Measurements from ENCODE around the gene VMP1. TPM values are rescaled to one million over a fixed set of nuclear protein-coding genes. Genes with fewer than 3 reads are reported as not detected.

VMP1 gene
- polyA plus RNA-seq (2011; rRNA removed) (638 and 726 TPM in 2 replicates), polyA plus RNA-seq (2017; fragmentation: RNase III; extraction: RNeasy Plus Mini Kit Qiagen cat#74134 plus additional on column Dnase treatment) (354 to 422 TPM (median 395 TPM) in 3 replicates), polyA minus RNA-seq (2011; rRNA and poly(A)+ RNA removed) (969 and 1,130 TPM in 2 replicates)
- polyA plus RNA-seq (2012; cell fraction: cytosol; rRNA removed), result 95.8 and 122 TPM in 2 replicates
- 106 and 218 TPM in 2 replicates for polyA plus RNA-seq (2012; cell fraction: nucleus; rRNA removed)

GRCh38 chr17:59707149-59707970 lies at the start of gene VMP1, which contains the start of gene PTRH2:
VMP1 (plus strand) TSS chr17:59707654; CDS start chr17:59731447, 23,793 bp downstream.
PTRH2 (minus strand) TSS chr17:59707430; CDS start chr17:59697978, 9,452 bp downstream.
- peaks cover 44% of the 10 kb centered on the region for H3K4me1 ChIP-seq
- peak; percentile 76 for FAIRE-seq
- 0 out of 2 replicates have a peak, but pooled peaks have one; percentile 59 for TF ChIP-seq RARB (CRISPR knock-in tag; IDR thresholded peaks at IDR 0.05)
- TF ChIP-seq KDM5A (IDR thresholded peaks at IDR 0.05), result no peak; the same call in 1 of the 2 replicates
- TF ChIP-seq HMGXB4 (CRISPR knock-in tag; IDR thresholded peaks at IDR 0.05; ENCODE audit: borderline replicate concordance), result no peak
- 0 out of 5 replicates have a peak, but pooled peaks of 1 of the 2 experiments have one; percentile 2 for TF ChIP-seq RAD21 (conservative IDR thresholded peaks at IDR 0.05 in 1 of 2, IDR thresholded peaks at IDR 0.05 in 1 of 2)
- TF ChIP-seq RNF2 (IDR thresholded peaks at IDR 0.05; ENCODE audit: borderline replicate concordance, low read depth), result no peak
- TF ChIP-seq BCL3 (IDR thresholded peaks at IDR 0.05), result peak; percentile 91
- no peak for TF ChIP-seq EP300 (IDR thresholded peaks at IDR 0.05)
- peak; percentile 99 for TF ChIP-seq MAX (IDR thresholded peaks at IDR 0.05)
- TF ChIP-seq BHLHE40 (IDR thresholded peaks at IDR 0.05; ENCODE audit: low read depth, low read length), result peak; percentile 94
- no peak for TF ChIP-seq HOXB13 (CRISPR knock-in tag; IDR thresholded peaks at IDR 0.05; ENCODE audit: low read depth)
- TF ChIP-seq ELK1 (IDR thresholded peaks at IDR 0.05; ENCODE audit: low read depth, low read length), result no peak
- peak; percentile 73 for TF ChIP-seq MAFK (IDR thresholded peaks at IDR 0.05; ENCODE audit: partially characterized antibody)
- no peak for TF ChIP-seq NR3C1 (IDR thresholded peaks at IDR 0.05)
- no peak for TF ChIP-seq SREBF2 (IDR thresholded peaks at IDR 0.05)
- TF ChIP-seq ATOH8 (CRISPR knock-in tag; IDR thresholded peaks at IDR 0.05; ENCODE audit: low read depth), result 0 out of 2 replicates have a peak, but pooled peaks have one; percentile 11
- TF ChIP-seq PHF8 (IDR thresholded peaks at IDR 0.05; ENCODE audit: borderline replicate concordance, low read depth), result peak; percentile 91
- no peak for TF ChIP-seq FOSB (CRISPR knock-in tag; IDR thresholded peaks at IDR 0.05)
- no peak for TF ChIP-seq CBX2 (IDR thresholded peaks at IDR 0.05; ENCODE audit: borderline replicate concordance, low read depth)
- peak; percentile 97 for TF ChIP-seq MYC (IDR thresholded peaks at IDR 0.05; ENCODE audit: borderline replicate concordance, low read length)
- TF ChIP-seq FOSL2 (IDR thresholded peaks at IDR 0.05), result no peak
- TF ChIP-seq FOSL2 (CRISPR knock-in tag; IDR thresholded peaks at IDR 0.05), result 0 out of 2 replicates have a peak, but pooled peaks have one; percentile 45
- TF ChIP-seq NPAS2 (CRISPR knock-in tag; IDR thresholded peaks at IDR 0.05; ENCODE audit: borderline replicate concordance), result no peak
- no peak for TF ChIP-seq HES2 (IDR thresholded peaks at IDR 0.05)
- peak; percentile 83 for TF ChIP-seq E2F6 (IDR thresholded peaks at IDR 0.05; ENCODE audit: borderline replicate concordance, low read depth)
- no peak for TF ChIP-seq RCOR1 (IDR thresholded peaks at IDR 0.05; ENCODE audit: low read depth, low read length)
- no peak; the same call in 1 of the 2 replicates for TF ChIP-seq ZC3H11A (IDR thresholded peaks at IDR 0.05)
- TF ChIP-seq HEYL (CRISPR knock-in tag; IDR thresholded peaks at IDR 0.05), result no peak
- TF ChIP-seq CBX8 (IDR thresholded peaks at IDR 0.05), result no peak
- no peak for TF ChIP-seq FOXS1 (CRISPR knock-in tag; IDR thresholded peaks at IDR 0.05)
- peak; percentile 93 for TF ChIP-seq POLR2AphosphoS2 (conservative IDR thresholded peaks at IDR 0.05; ENCODE audit: low read length)

More at GRCh38 chr17:59707149-59707970, at the start of gene VMP1, which contains the start of gene PTRH2:
- WGBS (ENCODE audit: missing lambda C conversion rate), result 1% methylated on average over 43 of the region's 45 CpGs
- Histone ChIP-seq H3K27ac (peak within 1 kb of the TSS; percentile 87 to 92), H3K4me3 (peak within 1 kb of the TSS; percentile 68), H3K9me3 (no peaks in the 10 kb centered on the region), H3K4me2 (peak within 1 kb of the TSS; percentile 98)
- ATAC-seq (peak; percentile 97 to 98), DNase-seq (ENCODE audit: low read depth in 1 of 2, low spot score in 1 of 2) (peak; percentile 100)
- CTCF ChIA-PET, result interaction anchor here (1.0 to 3.7 kb wide), 11 partner anchors 8 to 152 kb away, joined by 3 to 12 read pairs (median 4); no protein-coding TSS in a partner anchor
- POLR2A ChIA-PET, result interaction anchor here (0.7 to 2.1 kb wide), 18 partner anchors 9 to 375 kb away, joined by 3 to 38 read pairs (median 4); partner anchors contain the start of genes CLTC, HEATR6 and RNFT1
